Ascending aorta (tissue), 2 donors: ENCODE measurements around the gene ALPK3. TPM values are rescaled to one million over a fixed set of nuclear protein-coding genes. Genes with fewer than 3 reads are reported as not detected.
"Not testable (repeated sequence)": the region's sequence is repeated elsewhere in the genome, so short reads cannot be mapped to it uniquely, and the experiment has no call there.

Source experiments
- DNase-seq, 2 donors: peaks; one replicate each; pipeline ENCODE4 v3.0.0-alpha.2; 2019; ENCODE audit warnings: low spot score in 2 of 2
- H3K27ac ChIP-seq, 2 donors: fragments of 200-600 bp; sonication (generic); one replicate each; pipeline ENCODE4 v1.5.1; 2016 to 2017; ENCODE audit warnings: mild to moderate bottlenecking in 1 of 2
- H3K27me3 ChIP-seq: fragments of 200-600 bp; sonication (generic); one replicate; pipeline ENCODE4 v1.5.1; 2017
- H3K36me3 ChIP-seq, 2 donors: fragments of 200-600 bp; sonication (generic); one replicate each; pipeline ENCODE4 v1.5.1; 2016
- H3K4me1 ChIP-seq, 2 donors: fragments of 200-600 bp; sonication (generic); one replicate each; pipeline ENCODE4 v1.5.1; 2016 to 2017; ENCODE audit warnings: mild to moderate bottlenecking in 1 of 2
- H3K4me3 ChIP-seq, 2 donors: fragments of 200-600 bp; sonication (generic); one replicate each; pipeline ENCODE4 v1.5.1; 2016 to 2017; ENCODE audit warnings: mild to moderate bottlenecking in 1 of 2
- H3K9me3 ChIP-seq, 2 donors: fragments of 200-600 bp; sonication (generic); one replicate each; pipeline ENCODE4 v1.5.1; 2016
- CTCF ChIP-seq, 3 experiments: fragments of 200-600 bp in 2 of 3; fragments of 450-650 bp in 1 of 3; sonication (generic) in 2 of 3; IDR thresholded peaks; one replicate each; pipeline ENCODE4 v1.5.1; 2016 to 2019; ENCODE audit warnings: antibody characterized with exemption in 3 of 3, mild to moderate bottlenecking in 1 of 3, moderate library complexity in 1 of 3
- intact Hi-C: fragments of 100-400 bp; cut with DNase I; formaldehyde crosslinking; loops from one replicate; pipeline ENCODE4 v1.15.1; 2023
- total RNA-seq: library from RNA; depleted of rRNA; stranded (reverse); fragments of >200 nt; gene quantifications from one replicate; pipeline ENCODE4 v1.1.0, GENCODE V29; 2016

Gene ALPK3
- total RNA-seq, 1 donor from 2014 or later: 38.0 TPM

GRCh38 chr15:84872009-84872910 is 55.1 kb downstream of the ALPK3 start:
- Histone ChIP-seq H3K27ac (peak overlapping the region; percentile 59 to 77), H3K36me3 (peaks cover 10 to 30% of the 10 kb centered on the region in 2 donors), H3K4me1 (peaks cover 8 to 12% of the 10 kb centered on the region in 2 donors), H3K27me3 (no peaks in the 10 kb centered on the region), H3K4me3 (no peak overlapping the region), H3K9me3 (no peaks in the 10 kb centered on the region)
- intact Hi-C loops: no loop called here
- DNase-seq: peak in 1 of 2 donors; percentile 37
- no peak for TF ChIP-seq CTCF (IDR thresholded peaks at IDR 0.05)

- peaks cover 1 to 14% of the 10 kb centered on the region in 2 donors for H3K36me3 ChIP-seq
- H3K4me1 ChIP-seq: peaks cover 8 to 12% of the 10 kb centered on the region in 2 donors
- no peak overlapping the region for H3K4me3 ChIP-seq
- H3K9me3 ChIP-seq: no peaks in the 10 kb centered on the region
- no peak for DNase-seq
- H3K27ac ChIP-seq: peak overlapping the region; percentile 59 to 77
- no peaks in the 10 kb centered on the region for H3K27me3 ChIP-seq
- no peak for TF ChIP-seq CTCF (IDR thresholded peaks at IDR 0.05)
- intact Hi-C loops: no loop called here
Observed at GRCh38 chr15:84873997-84874396, 56.8 kb downstream of the ALPK3 start.

GRCh38 chr15:84874981-84875699 is 58.0 kb downstream of the ALPK3 start:
- H3K9me3 ChIP-seq: no peaks in the 10 kb centered on the region
- intact Hi-C loops: no loop called here
- no peak for DNase-seq
- peak overlapping the region in 1 of 2 donors; percentile 77 for H3K27ac ChIP-seq
- no peak for TF ChIP-seq CTCF (IDR thresholded peaks at IDR 0.05)
- H3K36me3 ChIP-seq: peaks cover 0 to 4% of the 10 kb centered on the region in 2 donors
- H3K27me3 ChIP-seq: no peaks in the 10 kb centered on the region
- peaks cover 8 to 12% of the 10 kb centered on the region in 2 donors for H3K4me1 ChIP-seq
- H3K4me3 ChIP-seq: no peak overlapping the region

- Histone ChIP-seq H3K9me3 (no peaks in the 10 kb centered on the region), H3K27ac (peak overlapping the region in 1 of 2 donors; percentile 77), H3K27me3 (no peaks in the 10 kb centered on the region), H3K36me3 (no peaks in the 10 kb centered on the region), H3K4me1 (peaks cover 8 to 12% of the 10 kb centered on the region in 2 donors), H3K4me3 (no peak overlapping the region)
- TF ChIP-seq CTCF (IDR thresholded peaks at IDR 0.05): no peak
- intact Hi-C loops: no loop called here
- DNase-seq: no peak
Observed at GRCh38 chr15:84876269-84876668, 59.1 kb downstream of the ALPK3 start.

- DNase-seq, H3K9me3 ChIP-seq, intact Hi-C loops, H3K4me3 ChIP-seq, H3K36me3 ChIP-seq, H3K27ac ChIP-seq, H3K27me3 ChIP-seq: not testable (repeated sequence)
- H3K4me1 ChIP-seq: peaks cover 7 to 12% of the 10 kb centered on the region in 2 donors
Observed at GRCh38 chr15:84877701-84878100, 60.5 kb downstream of the ALPK3 start.

GRCh38 chr15:84878504-84878903 is 61.3 kb downstream of the ALPK3 start:
- TF ChIP-seq CTCF (IDR thresholded peaks at IDR 0.05): peak in 2 of 3 experiments; percentile 26 to 39
- peaks cover 4 to 11% of the 10 kb centered on the region in 2 donors for H3K4me1 ChIP-seq
- no peak overlapping the region for H3K27ac ChIP-seq
- DNase-seq: no peak
- H3K4me3 ChIP-seq: no peak overlapping the region
- no peaks in the 10 kb centered on the region for H3K27me3 ChIP-seq
- intact Hi-C loops: no loop called here
- H3K36me3 ChIP-seq: no peaks in the 10 kb centered on the region
- H3K9me3 ChIP-seq: no peaks in the 10 kb centered on the region
